AG09319 (cell line): Measurements from ENCODE around the gene GRK5.
"Not testable (repeated sequence)": the region's sequence is repeated elsewhere in the genome, so short reads cannot be mapped to it uniquely, and the experiment has no call there.

Source experiments
- DNase-seq: peaks from one replicate; pipeline ENCODE4 v3.0.0-alpha.2; 2010; ENCODE audit warnings: low read depth; ENCODE audit errors: extremely low read depth
- CTCF ChIP-seq: IDR thresholded peaks from 2 replicates; pipeline ENCODE4 v1.5.1; 2011; ENCODE audit warnings: low read depth, mild to moderate bottlenecking, inconsistent platforms, low read length, moderate library complexity

The GRK5 gene

DNA sequence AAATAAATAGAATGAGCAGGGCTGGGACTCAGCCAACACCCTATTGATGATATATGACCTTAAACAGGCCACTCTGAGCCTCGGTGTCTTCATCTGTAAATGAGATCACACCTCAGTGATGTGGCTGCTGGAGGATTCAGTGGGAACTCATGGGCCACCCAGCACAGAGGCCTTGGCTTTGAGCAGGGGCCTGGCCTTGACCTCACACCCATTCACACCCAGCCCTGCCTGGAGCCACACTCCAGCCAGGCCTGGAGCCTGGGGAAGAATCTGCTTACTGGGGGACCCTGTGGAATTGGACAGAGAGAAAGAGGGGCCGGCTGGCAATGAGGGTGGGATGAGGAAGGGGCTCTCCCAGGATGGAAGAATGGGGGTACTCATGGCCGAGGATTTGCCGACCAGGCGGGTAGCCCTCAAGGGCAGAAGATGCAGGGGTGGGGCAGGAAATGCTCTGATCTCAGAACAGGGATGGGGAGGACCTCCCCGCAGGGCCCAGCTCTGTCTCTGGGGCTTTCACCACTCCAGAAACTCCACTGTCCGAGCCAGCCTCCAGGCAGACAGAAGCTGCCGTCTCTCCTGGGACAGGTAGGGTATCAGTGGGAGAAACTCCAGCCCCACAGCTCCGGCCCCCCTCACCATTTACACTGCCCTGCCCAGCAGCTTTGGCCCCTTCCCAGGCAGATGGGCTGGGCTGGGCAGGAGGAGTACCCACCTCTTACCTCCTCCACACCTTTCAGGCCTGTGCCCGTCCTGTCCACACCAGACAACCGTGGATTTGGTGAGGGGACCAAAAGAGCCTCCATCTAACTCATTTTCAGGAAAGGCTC is 253.2 kb downstream of the GRK5 start:
- no peak for TF ChIP-seq CTCF
- no peak for DNase-seq

GRCh38 chr10:119461380-119461779 is 254.0 kb downstream of the GRK5 start:
- DNase-seq = no peak
- TF ChIP-seq CTCF = no peak

- no peak for TF ChIP-seq CTCF
- DNase-seq = no peak
Measured at GRCh38 chr10:119461923-119462322, 254.6 kb downstream of the GRK5 start.

GRCh38 chr10:119462773-119463172 is 255.4 kb downstream of the GRK5 start:
- no peak for DNase-seq
- TF ChIP-seq CTCF = no peak

- DNase-seq = not testable (repeated sequence)
Measured at GRCh38 chr10:119463195-119463594, 255.8 kb downstream of the GRK5 start.

GRCh38 chr10:119465085-119465484 is 257.7 kb downstream of the GRK5 start:
- no peak for TF ChIP-seq CTCF
- no peak for DNase-seq

GRCh38 chr10:119466076-119466475 is 258.7 kb downstream of the GRK5 start:
- no peak for TF ChIP-seq CTCF
- DNase-seq = no peak

- no peak for TF ChIP-seq CTCF
- DNase-seq = no peak
Measured at GRCh38 chr10:119466655-119467054, 259.3 kb downstream of the GRK5 start.
